OCI-LY3 (cell line): ENCODE results near the gene PREX1.
A peak's percentile ranks its signal among the peaks of the same experiment; 100 is the strongest.

Source experiments
- H2AFZ ChIP-seq: fragments of 200-600, 300-600 bp; shearing (Covaris generic); 2 replicates; pipeline ENCODE4 v1.6.0; 2014; ENCODE audit warnings: antibody characterized with exemption, low read depth, low read length
- H3K27ac ChIP-seq: fragments of 200-600, 300-600 bp; sonication (generic); 2 replicates; pipeline ENCODE4 v1.5.1; 2014; ENCODE audit warnings: mild to moderate bottlenecking, low read length, moderate library complexity, mixed read lengths
- H3K27me3 ChIP-seq: fragments of 200-600, 300-600 bp; sonication (generic); 2 replicates; pipeline ENCODE4 v1.6.1; 2014; ENCODE audit warnings: low read depth, low read length, mixed read lengths
- H3K36me3 ChIP-seq: fragments of 200-600, 300-600 bp; sonication (generic); replicated peaks from 2 replicates; pipeline ENCODE3; 2014; ENCODE audit warnings: low read depth, low read length, mixed read lengths
- H3K4me1 ChIP-seq: fragments of 300-600, 200-600 bp; sonication (generic); 2 replicates; pipeline ENCODE4 v1.6.1; 2014; ENCODE audit warnings: low read length, mixed read lengths
- H3K4me2 ChIP-seq: fragments of 200-600, 300-600 bp; sonication (generic); 2 replicates; pipeline ENCODE4 v1.6.1; 2014; ENCODE audit warnings: low read length, mixed read lengths
- H3K4me3 ChIP-seq: fragments of 300-600, 200-600 bp; sonication (generic); 2 replicates; pipeline ENCODE4 v1.5.1; 2014; ENCODE audit warnings: antibody characterized with exemption, mild to moderate bottlenecking, low read length, moderate library complexity
- H3K79me2 ChIP-seq: fragments of 300-600, 200-600 bp; shearing (Covaris generic); 2 replicates; pipeline ENCODE4 v1.6.1; 2014; ENCODE audit warnings: mild to moderate bottlenecking, low read length, mixed read lengths
- H3K9ac ChIP-seq: fragments of 300-600, 200-600 bp; shearing (Covaris generic); 2 replicates; pipeline ENCODE4 v1.6.0; 2014; ENCODE audit warnings: mild to moderate bottlenecking, low read length, moderate library complexity
- H3K9me3 ChIP-seq: fragments of 200-600, 300-600 bp; shearing (Covaris generic); 2 replicates; pipeline ENCODE4 v1.6.1; 2014; ENCODE audit warnings: low read length, mixed read lengths; ENCODE audit not compliant: insufficient read depth
- H4K20me1 ChIP-seq: fragments of 200-600, 300-600 bp; sonication (generic); 2 replicates; pipeline ENCODE4 v1.6.1; 2016; ENCODE audit warnings: low read length, mixed read lengths; ENCODE audit not compliant: insufficient read depth
- CTCF ChIP-seq: fragments of 200-600, 300-600 bp; sonication (generic); IDR thresholded peaks from 2 replicates; pipeline ENCODE4 v1.5.1; 2014; ENCODE audit warnings: antibody characterized with exemption, low read length, low read depth
- EZH2phosphoT487 ChIP-seq: fragments of 200-600 bp; shearing (Covaris generic); IDR thresholded peaks from 2 replicates; pipeline ENCODE4 v1.6.1; 2018; ENCODE audit warnings: antibody characterized with exemption, mixed run types, low read depth

Gene PREX1

GRCh38 chr20:48718786-48719578 is 108.8 kb downstream of the PREX1 start:
- no peak overlapping the region for H3K9ac ChIP-seq
- no peak overlapping the region for H2AFZ ChIP-seq
- no peak overlapping the region for H3K27ac ChIP-seq
- H3K4me1 ChIP-seq = peaks cover 45% of the 10 kb centered on the region
- 0 out of 2 replicates have a peak, but pooled peaks cover under 1% of the 10 kb centered on the region for H4K20me1 ChIP-seq
- H3K4me3 ChIP-seq = no peak overlapping the region
- no peaks in the 10 kb centered on the region for H3K9me3 ChIP-seq
- no peaks in the 10 kb centered on the region for H3K36me3 ChIP-seq
- H3K79me2 ChIP-seq = no peaks in the 10 kb centered on the region
- H3K27me3 ChIP-seq = no peaks in the 10 kb centered on the region
- no peak for TF ChIP-seq CTCF
- TF ChIP-seq EZH2phosphoT487 = no peak
- H3K4me2 ChIP-seq = no peak overlapping the region

- peaks cover 53% of the 10 kb centered on the region for H3K4me1 ChIP-seq
- peak overlapping the region; percentile 27 for H3K4me2 ChIP-seq
- no peaks in the 10 kb centered on the region for H3K79me2 ChIP-seq
These were observed 110.0 kb downstream of the PREX1 start for GRCh38 chr20:48717680-48718223.

GRCh38 chr20:48717095-48717672 is 110.6 kb downstream of the PREX1 start:
- no peaks in the 10 kb centered on the region for H3K79me2 ChIP-seq
- peaks cover 1% of the 10 kb centered on the region; the same call in 1 of the 2 replicates for H4K20me1 ChIP-seq
- H3K36me3 ChIP-seq = no peaks in the 10 kb centered on the region
- no peak for TF ChIP-seq EZH2phosphoT487
- TF ChIP-seq CTCF = no peak
- H3K9ac ChIP-seq = no peak overlapping the region
- no peak overlapping the region for H2AFZ ChIP-seq
- H3K4me3 ChIP-seq = 0 out of 2 replicates have a peak overlapping the region, but pooled peaks have one; percentile 5
- peaks cover 57% of the 10 kb centered on the region for H3K4me1 ChIP-seq
- no peak overlapping the region for H3K27ac ChIP-seq
- H3K4me2 ChIP-seq = peak overlapping the region; percentile 27
- H3K9me3 ChIP-seq = no peaks in the 10 kb centered on the region
- H3K27me3 ChIP-seq = no peaks in the 10 kb centered on the region

More at GRCh38 chr20:48717680-48718223, 110.0 kb downstream of the PREX1 start:
- no peaks in the 10 kb centered on the region for H4K20me1 ChIP-seq
- H3K27ac ChIP-seq = no peak overlapping the region
- no peaks in the 10 kb centered on the region for H3K27me3 ChIP-seq
- no peak overlapping the region for H2AFZ ChIP-seq
- no peak overlapping the region for H3K9ac ChIP-seq
- no peaks in the 10 kb centered on the region for H3K9me3 ChIP-seq
- H3K36me3 ChIP-seq = no peaks in the 10 kb centered on the region
- no peak for TF ChIP-seq CTCF
- no peak for TF ChIP-seq EZH2phosphoT487
- H3K4me3 ChIP-seq = 0 out of 2 replicates have a peak overlapping the region, but pooled peaks have one; percentile 5

- TF ChIP-seq CTCF (no peak), EZH2phosphoT487 (no peak)
- Histone ChIP-seq H4K20me1 (peaks cover 8% of the 10 kb centered on the region; the same call in 1 of the 2 replicates), H3K4me2 (peak overlapping the region; percentile 27; the same call in 1 of the 2 replicates), H3K79me2 (no peaks in the 10 kb centered on the region), H3K4me3 (no peak overlapping the region), H3K36me3 (no peaks in the 10 kb centered on the region), H2AFZ (no peak overlapping the region), H3K27ac (no peak overlapping the region), H3K9me3 (no peaks in the 10 kb centered on the region), H3K4me1 (peaks cover 57% of the 10 kb centered on the region), H3K27me3 (no peaks in the 10 kb centered on the region), H3K9ac (no peak overlapping the region)
These were observed 111.3 kb downstream of the PREX1 start for GRCh38 chr20:48716541-48716940.
